ENCODE data around the gene REP15. TPM values are rescaled to one million over a fixed set of nuclear protein-coding genes. Genes with fewer than 3 reads are reported as not detected.
"Not testable (repeated sequence)": the region's sequence is repeated elsewhere in the genome, so short reads cannot be mapped to it uniquely, and the experiment has no call there.

Gene REP15
- not detected for total RNA-seq
- under 1 TPM in 1 of 4 donors, not detected in 3; 0.56 TPM for polyA plus RNA-seq

GRCh38 chr12:27696293-27696652, at the start of gene REP15:
REP15 (plus strand) TSS chr12:27696447; CDS start chr12:27696563, 116 bp downstream.
- no peaks in the 10 kb centered on the region for H3K36me3 Mint-ChIP-seq
- H3K4me1 Mint-ChIP-seq: no peaks in the 10 kb centered on the region
- ATAC-seq (ENCODE audit: low read depth in 2 of 2) (no peak), DNase-seq (no peak)
- no peak within 1 kb of the TSS for H3K27ac ChIP-seq (ENCODE audit: insufficient read depth, low read length, poor library complexity, severe bottlenecking)
- H3K27me3 Mint-ChIP-seq: no peaks in the 10 kb centered on the region
- no peaks in the 10 kb centered on the region for H3K9me3 ChIP-seq (ENCODE audit: control insufficient read depth in 2 of 2, low read length in 2 of 2)
- H3K4me1 ChIP-seq (ENCODE audit: control insufficient read depth, insufficient read depth, low read length, poor library complexity, severe bottlenecking): no peaks in the 10 kb centered on the region
- no peak within 1 kb of the TSS for H3K4me3 ChIP-seq (ENCODE audit: low read depth, low read length)
- H3K4me3 Mint-ChIP-seq: no peak within 1 kb of the TSS
- H3K36me3 ChIP-seq (ENCODE audit: control insufficient read depth, insufficient read depth, low read length): no peaks in the 10 kb centered on the region
- H3K27me3 ChIP-seq (ENCODE audit: control insufficient read depth, insufficient read depth, low read length): peaks cover 4% of the 10 kb centered on the region
- H3K27ac Mint-ChIP-seq: no peak within 1 kb of the TSS
- H3K9me3 Mint-ChIP-seq: no peaks in the 10 kb centered on the region

GRCh38 chr12:27650011-27650410, 46.2 kb upstream of the REP15 start:
- no peaks in the 10 kb centered on the region for H3K36me3 Mint-ChIP-seq
- Histone ChIP-seq H3K36me3 (ENCODE audit: control insufficient read depth, insufficient read depth, low read length) (no peaks in the 10 kb centered on the region), H3K4me3 (ENCODE audit: low read depth, low read length) (no peak overlapping the region), H3K4me1 (ENCODE audit: control insufficient read depth, insufficient read depth, low read length, poor library complexity, severe bottlenecking) (no peaks in the 10 kb centered on the region), H3K9me3 (ENCODE audit: control insufficient read depth in 2 of 2, low read length in 2 of 2) (no peaks in the 10 kb centered on the region), H3K27ac (ENCODE audit: insufficient read depth, low read length, poor library complexity, severe bottlenecking) (no peak overlapping the region), H3K27me3 (ENCODE audit: control insufficient read depth, insufficient read depth, low read length) (no peaks in the 10 kb centered on the region)
- no peaks in the 10 kb centered on the region for H3K9me3 Mint-ChIP-seq
- DNase-seq (no peak), ATAC-seq (ENCODE audit: low read depth in 2 of 2) (no peak)
- H3K27me3 Mint-ChIP-seq: no peaks in the 10 kb centered on the region
- H3K4me3 Mint-ChIP-seq: no peak overlapping the region
- H3K4me1 Mint-ChIP-seq: peaks cover 0 to 8% (median 0%) of the 10 kb centered on the region in 4 donors
- no peak overlapping the region for H3K27ac Mint-ChIP-seq

GRCh38 chr12:27651201-27651600, 45.0 kb upstream of the REP15 start:
- H3K9me3 ChIP-seq (ENCODE audit: control insufficient read depth in 2 of 2, low read length in 2 of 2): no peaks in the 10 kb centered on the region
- DNase-seq: no peak
- no peak overlapping the region for H3K27ac ChIP-seq (ENCODE audit: insufficient read depth, low read length, poor library complexity, severe bottlenecking)
- Mint-ChIP-seq H3K36me3 (no peaks in the 10 kb centered on the region), H3K27ac (no peak overlapping the region), H3K27me3 (no peaks in the 10 kb centered on the region), H3K9me3 (no peaks in the 10 kb centered on the region), H3K4me3 (no peak overlapping the region), H3K4me1 (peaks cover 0 to 8% (median 0%) of the 10 kb centered on the region in 4 donors)
- no peaks in the 10 kb centered on the region for H3K27me3 ChIP-seq (ENCODE audit: control insufficient read depth, insufficient read depth, low read length)
- no peaks in the 10 kb centered on the region for H3K4me1 ChIP-seq (ENCODE audit: control insufficient read depth, insufficient read depth, low read length, poor library complexity, severe bottlenecking)
- no peaks in the 10 kb centered on the region for H3K36me3 ChIP-seq (ENCODE audit: control insufficient read depth, insufficient read depth, low read length)
- H3K4me3 ChIP-seq (ENCODE audit: low read depth, low read length): no peak overlapping the region
- ATAC-seq (ENCODE audit: low read depth in 2 of 2): no peak

- H3K27ac Mint-ChIP-seq: peak overlapping the region in 1 of 3 donors; percentile 48
- peaks cover 0 to 8% (median 0%) of the 10 kb centered on the region in 4 donors for H3K4me1 Mint-ChIP-seq
- no peaks in the 10 kb centered on the region for H3K27me3 Mint-ChIP-seq
- no peaks in the 10 kb centered on the region for H3K36me3 ChIP-seq (ENCODE audit: control insufficient read depth, insufficient read depth, low read length)
- no peaks in the 10 kb centered on the region for H3K4me1 ChIP-seq (ENCODE audit: control insufficient read depth, insufficient read depth, low read length, poor library complexity, severe bottlenecking)
- H3K36me3 Mint-ChIP-seq: no peaks in the 10 kb centered on the region
- no peaks in the 10 kb centered on the region for H3K27me3 ChIP-seq (ENCODE audit: control insufficient read depth, insufficient read depth, low read length)
- no peak overlapping the region for H3K27ac ChIP-seq (ENCODE audit: insufficient read depth, low read length, poor library complexity, severe bottlenecking)
- DNase-seq (peak; percentile 2 to 46 (median 23)), ATAC-seq (ENCODE audit: low read depth in 2 of 2) (no peak)
- no peaks in the 10 kb centered on the region for H3K9me3 Mint-ChIP-seq
- no peak overlapping the region for H3K4me3 Mint-ChIP-seq
- H3K9me3 ChIP-seq (ENCODE audit: control insufficient read depth in 2 of 2, low read length in 2 of 2): no peaks in the 10 kb centered on the region
- H3K4me3 ChIP-seq (ENCODE audit: low read depth, low read length): no peak overlapping the region
Measured at GRCh38 chr12:27652174-27652763, 44.0 kb upstream of the REP15 start.

GRCh38 chr12:27653661-27654060, 42.6 kb upstream of the REP15 start:
- no peaks in the 10 kb centered on the region for H3K36me3 ChIP-seq (ENCODE audit: control insufficient read depth, insufficient read depth, low read length)
- H3K4me1 ChIP-seq (ENCODE audit: control insufficient read depth, insufficient read depth, low read length, poor library complexity, severe bottlenecking): no peaks in the 10 kb centered on the region
- H3K27me3 ChIP-seq (ENCODE audit: control insufficient read depth, insufficient read depth, low read length): no peaks in the 10 kb centered on the region
- no peak overlapping the region for H3K4me3 ChIP-seq (ENCODE audit: low read depth, low read length)
- Mint-ChIP-seq H3K4me3 (no peak overlapping the region), H3K27ac (no peak overlapping the region), H3K9me3 (no peaks in the 10 kb centered on the region), H3K27me3 (no peaks in the 10 kb centered on the region), H3K4me1 (peaks cover 0 to 8% (median 0%) of the 10 kb centered on the region in 4 donors), H3K36me3 (no peaks in the 10 kb centered on the region)
- DNase-seq (peak in 1 of 3 donors; percentile 12), ATAC-seq (ENCODE audit: low read depth in 2 of 2) (no peak)
- no peaks in the 10 kb centered on the region for H3K9me3 ChIP-seq (ENCODE audit: control insufficient read depth in 2 of 2, low read length in 2 of 2)
- H3K27ac ChIP-seq (ENCODE audit: insufficient read depth, low read length, poor library complexity, severe bottlenecking): no peak overlapping the region

GRCh38 chr12:27655476-27655875, 40.8 kb upstream of the REP15 start:
- not testable (repeated sequence) for H3K9me3 Mint-ChIP-seq; H3K27me3 ChIP-seq (ENCODE audit: control insufficient read depth, insufficient read depth, low read length); H3K4me1 Mint-ChIP-seq; H3K36me3 ChIP-seq (ENCODE audit: control insufficient read depth, insufficient read depth, low read length); H3K27ac ChIP-seq (ENCODE audit: insufficient read depth, low read length, poor library complexity, severe bottlenecking); H3K9me3 ChIP-seq (ENCODE audit: control insufficient read depth in 2 of 2, low read length in 2 of 2); DNase-seq; H3K36me3 Mint-ChIP-seq; H3K4me3 ChIP-seq (ENCODE audit: low read depth, low read length); ATAC-seq (ENCODE audit: low read depth in 2 of 2); H3K27ac Mint-ChIP-seq; H3K4me1 ChIP-seq (ENCODE audit: control insufficient read depth, insufficient read depth, low read length, poor library complexity, severe bottlenecking); H3K4me3 Mint-ChIP-seq; H3K27me3 Mint-ChIP-seq

- no peak overlapping the region for H3K27ac Mint-ChIP-seq
- H3K9me3 ChIP-seq (ENCODE audit: control insufficient read depth in 2 of 2, low read length in 2 of 2): no peaks in the 10 kb centered on the region
- no peaks in the 10 kb centered on the region for H3K9me3 Mint-ChIP-seq
- ATAC-seq (ENCODE audit: low read depth in 2 of 2) (no peak), DNase-seq (no peak)
- peaks cover 0 to 6% (median 0%) of the 10 kb centered on the region in 4 donors for H3K4me1 Mint-ChIP-seq
- peaks cover 7% of the 10 kb centered on the region for H3K36me3 Mint-ChIP-seq
- H3K4me3 ChIP-seq (ENCODE audit: low read depth, low read length): no peak overlapping the region
- H3K27me3 Mint-ChIP-seq: no peaks in the 10 kb centered on the region
- no peaks in the 10 kb centered on the region for H3K27me3 ChIP-seq (ENCODE audit: control insufficient read depth, insufficient read depth, low read length)
- H3K4me3 Mint-ChIP-seq: no peak overlapping the region
- H3K36me3 ChIP-seq (ENCODE audit: control insufficient read depth, insufficient read depth, low read length): no peaks in the 10 kb centered on the region
- H3K4me1 ChIP-seq (ENCODE audit: control insufficient read depth, insufficient read depth, low read length, poor library complexity, severe bottlenecking): no peaks in the 10 kb centered on the region
- no peak overlapping the region for H3K27ac ChIP-seq (ENCODE audit: insufficient read depth, low read length, poor library complexity, severe bottlenecking)
Measured at GRCh38 chr12:27657296-27657695, 39.0 kb upstream of the REP15 start.

GRCh38 chr12:27665704-27666103, 30.5 kb upstream of the REP15 start:
- Histone ChIP-seq H3K27ac (ENCODE audit: insufficient read depth, low read length, poor library complexity, severe bottlenecking) (no peak overlapping the region), H3K4me1 (ENCODE audit: control insufficient read depth, insufficient read depth, low read length, poor library complexity, severe bottlenecking) (no peaks in the 10 kb centered on the region), H3K4me3 (ENCODE audit: low read depth, low read length) (no peak overlapping the region), H3K9me3 (ENCODE audit: control insufficient read depth in 2 of 2, low read length in 2 of 2) (no peaks in the 10 kb centered on the region), H3K27me3 (ENCODE audit: control insufficient read depth, insufficient read depth, low read length) (peaks cover 2% of the 10 kb centered on the region), H3K36me3 (ENCODE audit: control insufficient read depth, insufficient read depth, low read length) (no peaks in the 10 kb centered on the region)
- Mint-ChIP-seq H3K27ac (no peak overlapping the region), H3K36me3 (peaks cover 20% of the 10 kb centered on the region), H3K27me3 (no peaks in the 10 kb centered on the region), H3K9me3 (peaks cover 0 to 3% (median 0%) of the 10 kb centered on the region in 7 donors), H3K4me3 (no peak overlapping the region), H3K4me1 (no peaks in the 10 kb centered on the region)
- ATAC-seq (ENCODE audit: low read depth in 2 of 2): no peak
- DNase-seq: no peak
